Measurements from ENCODE around the gene SPDEF. TPM values are rescaled to one million over a fixed set of nuclear protein-coding genes. Genes with fewer than 3 reads are reported as not detected.

SPDEF gene
- total RNA-seq, 2 donors from 2014 or later, result 0.16 to 0.34 TPM

DNA sequence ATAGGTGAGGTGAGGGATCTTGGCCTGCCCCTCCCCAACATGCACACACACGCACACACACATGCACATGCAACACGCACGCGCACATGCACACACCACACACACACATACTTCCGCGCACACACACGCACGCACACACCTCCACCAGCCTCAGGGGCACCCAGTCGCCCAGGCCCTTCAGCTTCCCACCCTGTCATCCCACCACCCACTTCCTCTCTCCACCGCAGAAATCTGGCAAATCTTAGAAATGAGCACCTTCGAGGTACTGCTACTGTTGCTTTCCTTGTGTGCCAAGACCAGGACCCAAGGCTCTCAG is 1.2 kb downstream of the SPDEF start:
- Mint-ChIP-seq H3K9me3 (no peaks in the 10 kb centered on the region), H3K27ac (no peak overlapping the region), H3K36me3 (ENCODE audit: insufficient read depth in 2 of 2) (no peaks in the 10 kb centered on the region), H3K27me3 (ENCODE audit: low read depth) (no peaks in the 10 kb centered on the region), H3K4me1 (ENCODE audit: low read depth) (no peaks in the 10 kb centered on the region), H3K4me3 (no peak overlapping the region)
- peak in 1 of 2 donors; percentile 19 for ATAC-seq (replicated peaks in 1 of 2)
- no peak for DNase-seq

- H3K9me3 Mint-ChIP-seq, result no peaks in the 10 kb centered on the region
- no peak for DNase-seq
- H3K4me3 Mint-ChIP-seq, result no peak overlapping the region
- no peak for ATAC-seq (replicated peaks in 1 of 2)
- no peaks in the 10 kb centered on the region for H3K27me3 Mint-ChIP-seq (ENCODE audit: low read depth)
- no peak overlapping the region for H3K27ac Mint-ChIP-seq
- H3K4me1 Mint-ChIP-seq (ENCODE audit: low read depth), result no peaks in the 10 kb centered on the region
- no peaks in the 10 kb centered on the region for H3K36me3 Mint-ChIP-seq (ENCODE audit: insufficient read depth in 2 of 2)
These were observed 1.7 kb downstream of the SPDEF start for GRCh38 chr6:34554291-34555006.

- H3K27ac Mint-ChIP-seq, result no peak overlapping the region
These were observed 2.4 kb downstream of the SPDEF start for GRCh38 chr6:34553750-34554149.

GRCh38 chr6:34553146-34553545 is 3.0 kb downstream of the SPDEF start:
- no peak for ATAC-seq (replicated peaks in 1 of 2)
- H3K9me3 Mint-ChIP-seq, result no peaks in the 10 kb centered on the region
- H3K27ac Mint-ChIP-seq, result no peak overlapping the region

More at GRCh38 chr6:34553750-34554149, 2.4 kb downstream of the SPDEF start:
- no peak for ATAC-seq (replicated peaks in 1 of 2)
- Mint-ChIP-seq H3K4me1 (ENCODE audit: low read depth) (no peaks in the 10 kb centered on the region), H3K9me3 (no peaks in the 10 kb centered on the region), H3K27me3 (ENCODE audit: low read depth) (no peaks in the 10 kb centered on the region), H3K4me3 (no peak overlapping the region), H3K36me3 (ENCODE audit: insufficient read depth in 2 of 2) (no peaks in the 10 kb centered on the region)
- no peak for DNase-seq

GRCh38 chr6:34552620-34553019 is 3.5 kb downstream of the SPDEF start:
- Mint-ChIP-seq H3K9me3 (no peaks in the 10 kb centered on the region), H3K4me3 (no peak overlapping the region), H3K27ac (no peak overlapping the region), H3K27me3 (ENCODE audit: low read depth) (no peaks in the 10 kb centered on the region), H3K36me3 (ENCODE audit: insufficient read depth in 2 of 2) (no peaks in the 10 kb centered on the region), H3K4me1 (ENCODE audit: low read depth) (no peaks in the 10 kb centered on the region)
- no peak for ATAC-seq (replicated peaks in 1 of 2)
- no peak for DNase-seq

More at GRCh38 chr6:34553146-34553545, 3.0 kb downstream of the SPDEF start:
- Mint-ChIP-seq H3K4me3 (no peak overlapping the region), H3K36me3 (ENCODE audit: insufficient read depth in 2 of 2) (no peaks in the 10 kb centered on the region), H3K27me3 (ENCODE audit: low read depth) (no peaks in the 10 kb centered on the region), H3K4me1 (ENCODE audit: low read depth) (no peaks in the 10 kb centered on the region)
- DNase-seq, result no peak

- DNase-seq (no peak), ATAC-seq (replicated peaks in 1 of 2) (no peak)
- no peaks in the 10 kb centered on the region for H3K9me3 Mint-ChIP-seq
- no peaks in the 10 kb centered on the region for H3K27me3 Mint-ChIP-seq (ENCODE audit: low read depth)
- no peaks in the 10 kb centered on the region for H3K4me1 Mint-ChIP-seq (ENCODE audit: low read depth)
- H3K4me3 Mint-ChIP-seq, result no peak overlapping the region
- no peaks in the 10 kb centered on the region for H3K36me3 Mint-ChIP-seq (ENCODE audit: insufficient read depth in 2 of 2)
- no peak overlapping the region for H3K27ac Mint-ChIP-seq
These were observed 4.4 kb downstream of the SPDEF start for GRCh38 chr6:34551720-34552119.

DNA sequence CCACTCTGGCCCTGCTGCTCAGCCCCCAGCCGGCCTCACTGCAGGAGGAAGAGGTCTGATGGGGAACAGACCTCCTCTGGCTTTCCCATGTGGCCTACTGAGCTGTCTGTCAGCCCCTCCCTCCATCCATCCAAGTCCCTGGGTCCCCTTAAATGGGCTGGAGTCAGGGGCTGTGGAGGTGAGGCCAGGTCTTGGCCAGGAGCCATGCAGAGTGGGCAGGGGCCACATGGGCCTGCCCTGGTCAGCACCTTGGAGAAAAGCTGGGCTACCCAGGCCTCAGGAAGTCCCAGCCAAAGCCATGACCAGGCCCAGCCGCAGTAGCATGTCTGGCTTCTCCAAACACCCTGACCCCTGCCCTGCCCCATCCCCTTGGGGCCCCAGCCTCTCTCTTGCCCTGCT is 6.3 kb downstream of the SPDEF start:
- Mint-ChIP-seq H3K4me3 (no peak overlapping the region), H3K27ac (no peak overlapping the region), H3K36me3 (ENCODE audit: insufficient read depth in 2 of 2) (no peaks in the 10 kb centered on the region), H3K4me1 (ENCODE audit: low read depth) (no peaks in the 10 kb centered on the region), H3K27me3 (ENCODE audit: low read depth) (no peaks in the 10 kb centered on the region), H3K9me3 (no peaks in the 10 kb centered on the region)
- no peak for ATAC-seq (replicated peaks in 1 of 2)
- no peak for DNase-seq

DNA sequence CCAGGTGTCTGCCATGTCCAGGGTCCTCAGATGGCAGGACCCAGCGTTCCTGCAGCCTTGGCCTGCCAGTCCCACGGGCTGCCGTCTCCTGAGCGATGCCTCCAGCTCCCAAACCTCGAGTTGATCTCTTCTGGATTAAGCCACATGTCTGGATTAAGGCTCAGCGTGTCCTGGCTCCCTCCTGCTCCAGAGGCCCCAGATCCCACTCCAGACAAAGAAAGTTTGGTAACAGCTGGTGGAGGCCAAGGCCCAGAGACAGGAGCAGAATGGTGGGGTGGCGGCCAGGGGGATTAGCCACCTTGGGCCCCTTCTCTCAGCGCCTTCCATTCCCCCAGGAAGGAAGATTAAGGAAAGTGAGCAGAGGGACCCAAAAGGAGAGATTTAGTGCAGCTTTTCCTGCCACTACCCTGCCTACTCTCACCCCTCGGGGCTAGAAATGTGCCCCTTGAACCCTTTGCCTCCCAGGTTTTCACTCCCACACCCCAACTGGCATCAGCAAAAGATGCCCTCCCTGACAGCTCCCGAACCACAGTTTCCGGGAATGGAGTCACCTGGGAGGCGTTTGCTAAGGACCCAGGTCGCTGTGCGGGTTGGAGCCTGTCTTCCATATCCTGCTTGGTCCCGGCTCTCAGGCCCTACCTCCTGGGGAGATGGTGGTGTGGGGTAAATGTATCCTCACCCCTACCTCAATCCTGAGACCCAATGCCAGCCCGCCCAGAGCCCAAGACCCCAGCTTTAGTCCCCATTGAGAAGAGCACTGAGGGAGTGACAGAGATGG is 6.9 kb downstream of the SPDEF start:
- DNase-seq, result no peak
- ATAC-seq (replicated peaks in 1 of 2), result no peak
- no peak overlapping the region for H3K27ac Mint-ChIP-seq
- H3K36me3 Mint-ChIP-seq (ENCODE audit: insufficient read depth in 2 of 2), result no peaks in the 10 kb centered on the region
- H3K4me1 Mint-ChIP-seq (ENCODE audit: low read depth), result no peaks in the 10 kb centered on the region
- H3K27me3 Mint-ChIP-seq (ENCODE audit: low read depth), result no peaks in the 10 kb centered on the region
- H3K9me3 Mint-ChIP-seq, result no peaks in the 10 kb centered on the region
- H3K4me3 Mint-ChIP-seq, result no peak overlapping the region

DNA sequence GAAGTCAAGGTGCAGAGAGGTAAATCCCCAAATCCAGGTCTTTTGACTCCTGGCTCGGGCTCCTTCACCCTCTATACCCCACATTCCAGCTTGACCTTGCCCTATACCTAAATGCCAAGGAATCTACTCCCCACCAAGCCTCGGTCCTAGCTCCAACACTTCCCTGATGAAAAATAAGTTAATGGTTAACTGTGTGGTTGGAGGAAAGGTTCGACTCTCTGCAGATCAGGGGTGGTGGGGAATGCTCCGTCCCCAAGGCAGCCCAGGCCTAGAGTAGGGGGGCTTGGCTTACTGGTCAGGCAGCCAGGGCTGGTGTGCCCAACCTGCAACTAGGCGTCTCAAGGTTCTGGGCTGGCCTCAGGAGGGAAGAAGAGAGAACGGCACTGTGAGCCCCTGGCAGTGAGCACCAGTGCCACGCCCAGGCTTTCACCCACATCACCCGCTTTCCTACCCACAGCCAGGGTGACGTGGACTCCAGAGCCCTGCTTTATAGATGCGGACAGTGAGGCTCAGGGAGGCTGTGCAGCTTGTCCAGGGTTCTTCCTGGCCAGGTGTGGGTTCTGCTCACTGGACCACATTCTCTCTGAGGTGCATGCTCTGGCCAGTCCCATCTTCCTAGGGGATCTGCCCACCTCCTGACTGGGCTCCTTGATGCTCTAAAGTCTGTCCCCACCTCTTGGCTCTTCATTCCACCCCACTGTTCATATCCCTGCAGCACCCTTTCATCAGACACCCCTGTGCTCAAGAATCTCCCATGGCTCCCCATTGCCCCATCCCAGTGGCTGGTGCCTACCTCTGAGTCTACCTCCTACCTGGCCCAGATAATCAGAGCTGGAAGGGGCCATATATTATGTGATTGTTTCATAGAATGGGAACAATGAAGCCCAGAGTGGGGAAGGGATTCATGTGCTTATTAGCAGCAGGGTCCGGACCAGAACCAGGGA is 8.2 kb downstream of the SPDEF start:
- H3K27ac Mint-ChIP-seq, result no peak overlapping the region
- no peaks in the 10 kb centered on the region for H3K4me1 Mint-ChIP-seq (ENCODE audit: low read depth)
- no peak for ATAC-seq (replicated peaks in 1 of 2)
- no peaks in the 10 kb centered on the region for H3K27me3 Mint-ChIP-seq (ENCODE audit: low read depth)
- no peak overlapping the region for H3K4me3 Mint-ChIP-seq
- H3K36me3 Mint-ChIP-seq (ENCODE audit: insufficient read depth in 2 of 2), result no peaks in the 10 kb centered on the region
- DNase-seq, result no peak
- no peaks in the 10 kb centered on the region for H3K9me3 Mint-ChIP-seq

DNA sequence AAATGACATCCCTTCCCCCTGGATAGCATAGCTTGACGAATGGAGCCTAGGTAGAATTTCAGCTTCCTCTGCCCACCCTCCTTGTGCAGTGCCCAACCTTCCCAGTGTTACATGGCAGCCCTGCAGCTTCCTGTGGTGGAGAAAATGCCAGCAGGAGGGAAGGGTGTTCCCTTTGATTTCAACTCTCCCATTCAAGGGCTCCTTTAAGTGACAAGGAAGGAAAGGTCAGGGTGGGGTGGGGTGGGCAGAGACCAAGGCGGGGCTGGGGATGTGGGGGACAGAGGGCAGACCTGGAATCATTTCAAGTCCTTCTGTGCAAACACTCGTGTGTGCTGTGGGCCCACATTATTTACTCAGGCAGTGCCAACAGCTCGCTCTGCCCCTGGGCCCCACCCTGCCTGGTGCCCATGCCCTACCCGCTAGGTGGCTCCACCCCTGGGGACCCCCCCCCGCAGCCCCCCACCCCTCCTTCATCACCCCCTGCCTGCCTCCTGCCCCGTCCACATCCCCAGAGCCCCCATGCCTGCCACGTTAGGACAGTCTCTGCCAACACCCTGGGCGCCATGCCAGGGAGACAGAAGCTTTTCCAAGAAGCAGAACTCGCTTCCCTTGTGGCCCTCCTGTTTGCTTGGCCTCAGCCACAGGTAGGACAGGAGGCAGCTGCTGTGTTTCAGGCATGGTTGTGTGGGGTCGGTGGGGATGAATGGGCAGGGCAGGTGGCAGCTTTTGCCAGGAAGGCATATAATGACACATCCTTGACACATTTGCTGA is 9.4 kb downstream of the SPDEF start:
- H3K27ac Mint-ChIP-seq, result no peak overlapping the region
- H3K27me3 Mint-ChIP-seq (ENCODE audit: low read depth), result no peaks in the 10 kb centered on the region
- no peaks in the 10 kb centered on the region for H3K36me3 Mint-ChIP-seq (ENCODE audit: insufficient read depth in 2 of 2)
- no peak overlapping the region for H3K4me3 Mint-ChIP-seq
- no peaks in the 10 kb centered on the region for H3K9me3 Mint-ChIP-seq
- no peak for DNase-seq
- H3K4me1 Mint-ChIP-seq (ENCODE audit: low read depth), result no peaks in the 10 kb centered on the region
- ATAC-seq (replicated peaks in 1 of 2), result no peak

- Mint-ChIP-seq H3K36me3 (ENCODE audit: insufficient read depth in 2 of 2) (no peaks in the 10 kb centered on the region), H3K4me3 (no peak overlapping the region), H3K27ac (no peak overlapping the region), H3K4me1 (ENCODE audit: low read depth) (no peaks in the 10 kb centered on the region), H3K9me3 (no peaks in the 10 kb centered on the region), H3K27me3 (ENCODE audit: low read depth) (no peaks in the 10 kb centered on the region)
- no peak for ATAC-seq (replicated peaks in 1 of 2)
- no peak for DNase-seq
These were observed 11.2 kb downstream of the SPDEF start for GRCh38 chr6:34544776-34545471.

GRCh38 chr6:34544052-34544604 is 12.0 kb downstream of the SPDEF start:
- no peaks in the 10 kb centered on the region for H3K36me3 Mint-ChIP-seq (ENCODE audit: insufficient read depth in 2 of 2)
- H3K27ac Mint-ChIP-seq, result no peak overlapping the region
- no peak overlapping the region for H3K4me3 Mint-ChIP-seq
- DNase-seq (no peak), ATAC-seq (replicated peaks in 1 of 2) (no peak)
- H3K4me1 Mint-ChIP-seq (ENCODE audit: low read depth), result no peaks in the 10 kb centered on the region
- H3K9me3 Mint-ChIP-seq, result no peaks in the 10 kb centered on the region
- no peaks in the 10 kb centered on the region for H3K27me3 Mint-ChIP-seq (ENCODE audit: low read depth)
